ENCODE measurements around the gene SYNPO2L.
"Not testable (repeated sequence)": the region's sequence is repeated elsewhere in the genome, so short reads cannot be mapped to it uniquely, and the experiment has no call there.

The SYNPO2L gene

GRCh38 chr10:73655990-73656298, at the start of gene SYNPO2L:
TSS of gene SYNPO2L (minus strand) at chr10:73656029. CDS start at chr10:73655922, 107 bp downstream.
- DNase-seq (ENCODE audit: low read depth in 3 of 3), result no peak

GRCh38 chr10:73703924-73704323, 48.1 kb upstream of the SYNPO2L start:
- DNase-seq (ENCODE audit: low read depth in 3 of 3), result not testable (repeated sequence)

GRCh38 chr10:73698819-73699218, 43.0 kb upstream of the SYNPO2L start:
- not testable (repeated sequence) for DNase-seq (ENCODE audit: low read depth in 3 of 3)

GRCh38 chr10:73697675-73698159, 41.9 kb upstream of the SYNPO2L start, which contains the start of gene AGAP5:
TSS of gene AGAP5 (minus strand) at chr10:73698109. CDS start at chr10:73697755, 354 bp downstream.
- DNase-seq (ENCODE audit: low read depth in 3 of 3), result not testable (repeated sequence)

GRCh38 chr10:73695302-73695701, 39.5 kb upstream of the SYNPO2L start:
- not testable (repeated sequence) for DNase-seq (ENCODE audit: low read depth in 3 of 3)

GRCh38 chr10:73690755-73691154, 34.9 kb upstream of the SYNPO2L start:
- not testable (repeated sequence) for DNase-seq (ENCODE audit: low read depth in 3 of 3)

GRCh38 chr10:73689596-73689995, 33.8 kb upstream of the SYNPO2L start:
- not testable (repeated sequence) for DNase-seq (ENCODE audit: low read depth in 3 of 3)

GRCh38 chr10:73687641-73688040, 31.8 kb upstream of the SYNPO2L start:
- DNase-seq (ENCODE audit: low read depth in 3 of 3), result not testable (repeated sequence)

- DNase-seq (ENCODE audit: low read depth in 3 of 3), result not testable (repeated sequence)
Observed at GRCh38 chr10:73674546-73674945, 18.7 kb upstream of the SYNPO2L start.

GRCh38 chr10:73668378-73668777, 12.5 kb upstream of the SYNPO2L start:
- not testable (repeated sequence) for DNase-seq (ENCODE audit: low read depth in 3 of 3)

GRCh38 chr10:73666153-73666809, 10.5 kb upstream of the SYNPO2L start:
- DNase-seq (ENCODE audit: low read depth in 3 of 3), result not testable (repeated sequence)

GRCh38 chr10:73665581-73665980, 9.8 kb upstream of the SYNPO2L start:
- not testable (repeated sequence) for DNase-seq (ENCODE audit: low read depth in 3 of 3)

GRCh38 chr10:73664156-73665040, 8.6 kb upstream of the SYNPO2L start:
- DNase-seq (ENCODE audit: low read depth in 3 of 3), result not testable (repeated sequence)

- not testable (repeated sequence) for DNase-seq (ENCODE audit: low read depth in 3 of 3)
Observed at GRCh38 chr10:73663621-73664020, 7.8 kb upstream of the SYNPO2L start.

- DNase-seq (ENCODE audit: low read depth in 3 of 3), result not testable (repeated sequence)
Observed at GRCh38 chr10:73662705-73663104, 6.9 kb upstream of the SYNPO2L start.

GRCh38 chr10:73655257-73655989, 406 bp downstream of the SYNPO2L start:
- no peak for DNase-seq (ENCODE audit: low read depth in 3 of 3)

GRCh38 chr10:73653701-73654100, 2.1 kb downstream of the SYNPO2L start:
- no peak for DNase-seq (ENCODE audit: low read depth in 3 of 3)

- DNase-seq (ENCODE audit: low read depth in 3 of 3), result no peak
Observed at GRCh38 chr10:73653195-73653594, 2.6 kb downstream of the SYNPO2L start.

GRCh38 chr10:73650537-73651331, 5.1 kb downstream of the SYNPO2L start:
- DNase-seq (ENCODE audit: low read depth in 3 of 3), result no peak

- no peak for DNase-seq (ENCODE audit: low read depth in 3 of 3)
Observed at GRCh38 chr10:73649876-73650536, 5.8 kb downstream of the SYNPO2L start.

Measured in stimulated activated CD4-positive, alpha-beta T cell treated with anti-CD3 and anti-CD28 coated beads, TNF-alpha, amount 100 ng/mL, for 48 hours (primary cell).